ENCODE data around the gene HK3. TPM values are rescaled to one million over a fixed set of nuclear protein-coding genes. Genes with fewer than 3 reads are reported as not detected.

Gene HK3
- total and polyA plus RNA-seq, 2 experiments from 2014 or later = not detected

DNA sequence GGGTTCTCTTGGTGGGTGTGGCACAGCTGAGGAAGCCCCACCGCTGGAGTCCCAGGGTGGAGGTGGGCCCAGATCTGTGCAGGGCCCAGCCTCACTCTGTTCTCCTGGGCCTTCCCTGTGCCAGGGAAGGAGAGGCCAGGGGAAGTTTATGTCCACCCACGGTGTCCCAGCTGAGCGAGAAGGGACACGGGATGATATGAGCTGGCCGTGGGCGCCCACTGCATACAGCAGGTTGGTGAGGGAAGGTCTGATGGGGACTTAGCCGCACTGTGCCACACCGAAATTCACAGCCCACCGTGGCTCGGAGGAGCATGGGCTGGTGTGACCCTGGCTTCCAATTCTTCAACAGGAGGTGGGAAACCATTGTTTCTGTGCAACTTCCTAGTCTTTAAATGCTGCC is 54.9 kb downstream of the HK3 start (continued):
- TF ChIP-seq ETS1 (IDR thresholded peaks at IDR 0.05) (no peak), EZH2phosphoT487 (IDR thresholded peaks at IDR 0.05; ENCODE audit: unreplicated experiment) (no peak), POLR2AphosphoS5 (IDR thresholded peaks at IDR 0.05; ENCODE audit: low read depth) (no peak), STAT1 (IDR thresholded peaks at IDR 0.05; ENCODE audit: unreplicated experiment) (no peak), NANOG (IDR thresholded peaks at IDR 0.05; ENCODE audit: borderline replicate concordance) (no peak), CREB1 (CRISPR knock-in tag; IDR thresholded peaks at IDR 0.05; ENCODE audit: low read depth) (no peak)
- TF ChIP-seq, protein P1, sequence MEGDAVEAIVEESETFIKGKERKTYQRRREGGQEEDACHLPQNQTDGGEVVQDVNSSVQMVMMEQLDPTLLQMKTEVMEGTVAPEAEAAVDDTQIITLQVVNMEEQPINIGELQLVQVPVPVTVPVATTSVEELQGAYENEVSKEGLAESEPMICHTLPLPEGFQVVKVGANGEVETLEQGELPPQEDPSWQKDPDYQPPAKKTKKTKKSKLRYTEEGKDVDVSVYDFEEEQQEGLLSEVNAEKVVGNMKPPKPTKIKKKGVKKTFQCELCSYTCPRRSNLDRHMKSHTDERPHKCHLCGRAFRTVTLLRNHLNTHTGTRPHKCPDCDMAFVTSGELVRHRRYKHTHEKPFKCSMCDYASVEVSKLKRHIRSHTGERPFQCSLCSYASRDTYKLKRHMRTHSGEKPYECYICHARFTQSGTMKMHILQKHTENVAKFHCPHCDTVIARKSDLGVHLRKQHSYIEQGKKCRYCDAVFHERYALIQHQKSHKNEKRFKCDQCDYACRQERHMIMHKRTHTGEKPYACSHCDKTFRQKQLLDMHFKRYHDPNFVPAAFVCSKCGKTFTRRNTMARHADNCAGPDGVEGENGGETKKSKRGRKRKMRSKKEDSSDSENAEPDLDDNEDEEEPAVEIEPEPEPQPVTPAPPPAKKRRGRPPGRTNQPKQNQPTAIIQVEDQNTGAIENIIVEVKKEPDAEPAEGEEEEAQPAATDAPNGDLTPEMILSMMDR (conservative IDR thresholded peaks at IDR 0.05; ENCODE audit: low read depth in 2 of 2) = no peak

DNA sequence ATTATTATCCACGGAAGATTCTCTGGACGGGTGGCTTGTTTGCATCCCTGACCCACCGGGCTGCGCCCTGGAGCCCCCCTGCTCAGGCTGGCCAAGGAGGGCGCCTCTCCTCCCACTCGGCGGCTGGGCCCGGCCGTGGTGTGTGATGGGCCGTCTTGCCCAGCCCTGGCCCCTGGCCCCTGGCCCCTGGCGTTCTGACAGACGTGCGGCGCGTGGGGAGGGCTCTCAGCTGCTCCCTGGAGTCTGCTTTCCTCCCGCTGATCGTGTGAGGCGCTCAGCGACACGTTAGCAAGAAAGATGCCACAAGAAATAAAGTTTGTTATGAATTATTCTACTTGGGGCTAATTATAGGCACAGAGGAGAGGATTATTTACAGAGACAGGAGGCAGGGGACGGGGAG is 55.5 kb downstream of the HK3 start:
- Histone ChIP-seq H3K4me3 (no peak overlapping the region), H3F3A (replicated peaks; ENCODE audit: low read depth) (no peaks in the 10 kb centered on the region), H2AFZ (no peak overlapping the region), H3K27ac (ENCODE audit: low read depth) (no peak overlapping the region), H3K79me2 (replicated peaks; ENCODE audit: insufficient read depth) (no peaks in the 10 kb centered on the region), H3K27me3 (ENCODE audit: insufficient read depth) (no peaks in the 10 kb centered on the region), H3K36me3 (ENCODE audit: insufficient read depth) (no peaks in the 10 kb centered on the region), H4K20me1 (replicated peaks; ENCODE audit: insufficient read depth) (no peaks in the 10 kb centered on the region; the same call in 1 of the 2 replicates), H3K4me2 (no peak overlapping the region), H3K4me1 (ENCODE audit: insufficient read depth) (peaks cover 3% of the 10 kb centered on the region; the same call in 1 of the 2 replicates), H3K9me2 (ENCODE audit: insufficient read depth) (no peaks in the 10 kb centered on the region)
- Mint-ChIP-seq H3K9me3 (no peaks in the 10 kb centered on the region; the same call in 1 of the 3 replicates), H3K4me3 (no peak overlapping the region), H3K4me1 (peaks cover 13% of the 10 kb centered on the region), H3K36me3 (ENCODE audit: low read depth) (no peaks in the 10 kb centered on the region), H3K27ac (no peak overlapping the region), H3K27me3 (ENCODE audit: insufficient read depth, low read depth, poor library complexity) (peaks cover 17% of the 10 kb centered on the region)
- DNase-seq (ENCODE audit: low spot score) = no peak
- peak; percentile 9; the same call in 2 of the 3 replicates for ATAC-seq
- TF ChIP-seq CREB1 (CRISPR knock-in tag; IDR thresholded peaks at IDR 0.05; ENCODE audit: low read depth) (no peak), EZH2phosphoT487 (IDR thresholded peaks at IDR 0.05; ENCODE audit: unreplicated experiment) (no peak), ZNF114 (CRISPR knock-in tag; IDR thresholded peaks at IDR 0.05) (no peak), ZNF462 (CRISPR knock-in tag; IDR thresholded peaks at IDR 0.05) (no peak), NANOG (IDR thresholded peaks at IDR 0.05; ENCODE audit: borderline replicate concordance) (no peak), POLR2AphosphoS5 (IDR thresholded peaks at IDR 0.05; ENCODE audit: low read depth) (no peak), EZH2 (IDR thresholded peaks at IDR 0.05; ENCODE audit: low read depth, unreplicated experiment) (no peak), JUNB (IDR thresholded peaks at IDR 0.05; ENCODE audit: unreplicated experiment) (no peak)
- TF ChIP-seq, protein P1 (conservative IDR thresholded peaks at IDR 0.05; ENCODE audit: low read depth in 2 of 2) = no peak
